PC-3 (cell line): Measurements from ENCODE around the gene TMEM59. TPM values are rescaled to one million over a fixed set of nuclear protein-coding genes. Genes with fewer than 3 reads are reported as not detected.
A peak's percentile ranks its signal among the peaks of the same experiment; 100 is the strongest.
"Not testable (repeated sequence)": the region's sequence is repeated elsewhere in the genome, so short reads cannot be mapped to it uniquely, and the experiment has no call there.

Source experiments
- ATAC-seq: fragments of 200-7000 bp; cut with Tn5 transposase; 2 replicates; pipeline ENCODE4 v1.9.1; 2020; ENCODE audit warnings: mild to moderate bottlenecking, moderate library complexity
- BruUV-seq: library from RNA; stranded (reverse); fragments of 400-500 nt; replicated peaks from 2 replicates; lab custom pipeline; 2021; lab: Mats Ljungman, UMichigan
- CTCF ChIA-PET: fragments of 300-600 bp; sonication (Branson Sonifier 250); formaldehyde crosslinking; loops from one replicate; lab custom pipeline; 2022; ENCODE audit warnings: antibody characterized with exemption; lab: Charles Lee
- POLR2A ChIA-PET: fragments of 300-600 bp; sonication (Branson Sonifier 250); formaldehyde crosslinking; loops from one replicate; lab custom pipeline; 2022; ENCODE audit warnings: antibody characterized with exemption; ENCODE audit not compliant: unreplicated experiment; lab: Charles Lee
- DNase-seq: peaks from one replicate; pipeline ENCODE4 v3.0.0-alpha.2; 2015
- H2AFZ ChIP-seq: fragments of 300-600 bp; sonication (generic); 2 replicates; pipeline ENCODE4 v1.6.0; 2016; ENCODE audit warnings: antibody characterized with exemption, low read length
- H3F3A ChIP-seq: fragments of 300-600 bp; sonication (generic); one replicate; pipeline ENCODE4 v1.6.0; 2017; ENCODE audit warnings: antibody characterized with exemption, low read length, control low read depth, mild to moderate bottlenecking; ENCODE audit not compliant: unreplicated experiment
- H3K27ac ChIP-seq: fragments of 300-600 bp; sonication (generic); 2 replicates; pipeline ENCODE4 v1.5.1; 2016; ENCODE audit warnings: mild to moderate bottlenecking, low read length
- H3K27me3 ChIP-seq: fragments of 300-600 bp; sonication (generic); 2 replicates; pipeline ENCODE4 v1.6.1; 2016; ENCODE audit warnings: low read length, mixed read lengths
- H3K36me3 ChIP-seq: fragments of 300-600 bp; sonication (generic); 2 replicates; pipeline ENCODE4 v1.6.1; 2016; ENCODE audit warnings: low read depth, mixed run types, low read length, mixed read lengths
- H3K4me1 ChIP-seq: fragments of 300-600 bp; sonication (generic); 2 replicates; pipeline ENCODE4 v1.5.1; 2016; ENCODE audit warnings: low read length; ENCODE audit not compliant: insufficient read depth
- H3K4me2 ChIP-seq: fragments of 300-600 bp; sonication (generic); 2 replicates; pipeline ENCODE4 v1.6.0; 2016; ENCODE audit warnings: low read length
- H3K4me3 ChIP-seq: fragments of 300-600 bp; sonication (generic); 2 replicates; pipeline ENCODE4 v1.5.1; 2016; ENCODE audit warnings: mild to moderate bottlenecking, low read length, mixed read lengths
- H3K79me2 ChIP-seq: fragments of 300-600 bp; sonication (generic); 2 replicates; pipeline ENCODE4 v1.6.1; 2017; ENCODE audit warnings: low read length, mixed read lengths
- H3K9ac ChIP-seq: fragments of 300-600 bp; sonication (generic); 2 replicates; pipeline ENCODE4 v1.6.0; 2016; ENCODE audit warnings: mild to moderate bottlenecking, low read length
- H3K9me2 ChIP-seq: fragments of 300-600 bp; sonication (generic); replicated peaks from 2 replicates; pipeline ENCODE4 v1.6.1; 2016; ENCODE audit warnings: mixed run types, low read length, mixed read lengths
- H3K9me3 ChIP-seq: fragments of 300-600 bp; sonication (generic); 2 replicates; pipeline ENCODE4 v1.6.1; 2016; ENCODE audit warnings: low read length, mixed read lengths
- H4K20me1 ChIP-seq: fragments of 300-600 bp; sonication (generic); 2 replicates; pipeline ENCODE4 v1.6.1; 2016; ENCODE audit warnings: low read length, mixed read lengths
- EZH2 ChIP-seq: fragments of 300-600 bp; sonication (generic); IDR thresholded peaks from one replicate; pipeline ENCODE4 v1.6.1; 2017; ENCODE audit warnings: antibody characterized with exemption, mild to moderate bottlenecking, low read length; ENCODE audit not compliant: unreplicated experiment
- EZH2phosphoT487 ChIP-seq: fragments of 300-600 bp; sonication (generic); IDR thresholded peaks from 2 replicates; pipeline ENCODE4 v1.6.1; 2018; ENCODE audit warnings: mild to moderate bottlenecking, antibody characterized with exemption, low read length, borderline replicate concordance
- intact Hi-C: fragments of 100-400 bp; cut with micrococcal nuclease; formaldehyde crosslinking; loops from 2 replicates; pipeline ENCODE4 v1.9.0; 2023
- total RNA-seq: library from RNA; depleted of rRNA; stranded (reverse); fragments of >200 nt; gene quantifications from 2 replicates; pipeline ENCODE4 v1.2.3, GENCODE V29; 2014
- TF ChIP-seq, protein P1 (sequence below): fragments of 300-600 bp; sonication (generic); conservative IDR thresholded peaks from 2 replicates; pipeline ENCODE4 v1.5.1; 2017; ENCODE audit warnings: antibody characterized with exemption, low read depth, mild to moderate bottlenecking, low read length

TMEM59 gene
- total RNA-seq, 1 experiment from 2014 or later, result 133 TPM

DNA sequence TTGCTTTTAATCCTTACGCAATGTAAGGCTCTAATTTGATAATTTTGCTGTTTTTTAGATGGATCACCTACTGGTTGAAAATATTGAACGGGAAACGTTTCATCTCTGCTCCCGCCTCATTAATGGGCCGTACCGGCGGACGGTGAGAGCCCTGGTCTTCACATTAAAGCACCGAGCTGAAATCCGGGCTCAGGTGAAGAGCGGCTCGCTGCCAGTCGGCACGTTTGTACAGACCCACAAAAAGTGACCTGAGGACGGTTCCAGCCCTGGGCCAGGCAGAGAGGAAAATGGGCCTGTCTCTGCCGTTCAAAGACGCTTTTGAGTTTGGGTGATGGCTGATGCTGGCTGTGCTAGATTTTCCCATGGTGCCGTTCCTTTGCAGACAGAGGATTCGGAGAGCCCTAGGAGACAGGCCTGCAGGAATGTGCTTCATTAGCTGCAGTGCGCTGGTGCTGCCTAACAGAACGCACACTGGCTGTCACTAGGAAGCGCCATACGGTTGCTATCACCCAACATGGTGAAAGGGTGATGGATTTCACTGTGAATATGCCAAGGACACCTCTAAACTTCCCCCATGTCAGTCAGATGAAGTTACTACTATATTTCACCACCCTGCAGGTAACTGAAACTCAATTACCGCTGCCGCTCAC lies 43.3 kb upstream of the TMEM59 start:
- DNase-seq (no peak), ATAC-seq (no peak)
- Histone ChIP-seq H3K9me2 (no peaks in the 10 kb centered on the region), H3K79me2 (no peaks in the 10 kb centered on the region), H3K36me3 (no peaks in the 10 kb centered on the region), H3F3A (no peaks in the 10 kb centered on the region), H4K20me1 (no peaks in the 10 kb centered on the region), H3K27me3 (no peaks in the 10 kb centered on the region), H3K27ac (no peak overlapping the region), H3K9ac (no peak overlapping the region), H3K4me3 (no peak overlapping the region), H3K4me2 (no peak overlapping the region), H3K9me3 (no peaks in the 10 kb centered on the region), H3K4me1 (peaks cover 12% of the 10 kb centered on the region), H2AFZ (no peak overlapping the region)
- intact Hi-C loops, result no loop called here
- CTCF ChIA-PET, result no interaction called here
- POLR2A ChIA-PET, result no interaction called here
- TF ChIP-seq, protein P1, sequence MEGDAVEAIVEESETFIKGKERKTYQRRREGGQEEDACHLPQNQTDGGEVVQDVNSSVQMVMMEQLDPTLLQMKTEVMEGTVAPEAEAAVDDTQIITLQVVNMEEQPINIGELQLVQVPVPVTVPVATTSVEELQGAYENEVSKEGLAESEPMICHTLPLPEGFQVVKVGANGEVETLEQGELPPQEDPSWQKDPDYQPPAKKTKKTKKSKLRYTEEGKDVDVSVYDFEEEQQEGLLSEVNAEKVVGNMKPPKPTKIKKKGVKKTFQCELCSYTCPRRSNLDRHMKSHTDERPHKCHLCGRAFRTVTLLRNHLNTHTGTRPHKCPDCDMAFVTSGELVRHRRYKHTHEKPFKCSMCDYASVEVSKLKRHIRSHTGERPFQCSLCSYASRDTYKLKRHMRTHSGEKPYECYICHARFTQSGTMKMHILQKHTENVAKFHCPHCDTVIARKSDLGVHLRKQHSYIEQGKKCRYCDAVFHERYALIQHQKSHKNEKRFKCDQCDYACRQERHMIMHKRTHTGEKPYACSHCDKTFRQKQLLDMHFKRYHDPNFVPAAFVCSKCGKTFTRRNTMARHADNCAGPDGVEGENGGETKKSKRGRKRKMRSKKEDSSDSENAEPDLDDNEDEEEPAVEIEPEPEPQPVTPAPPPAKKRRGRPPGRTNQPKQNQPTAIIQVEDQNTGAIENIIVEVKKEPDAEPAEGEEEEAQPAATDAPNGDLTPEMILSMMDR, result no peak
- TF ChIP-seq EZH2phosphoT487 (no peak), EZH2 (no peak)
- BruUV-seq, result no TSS peak

DNA sequence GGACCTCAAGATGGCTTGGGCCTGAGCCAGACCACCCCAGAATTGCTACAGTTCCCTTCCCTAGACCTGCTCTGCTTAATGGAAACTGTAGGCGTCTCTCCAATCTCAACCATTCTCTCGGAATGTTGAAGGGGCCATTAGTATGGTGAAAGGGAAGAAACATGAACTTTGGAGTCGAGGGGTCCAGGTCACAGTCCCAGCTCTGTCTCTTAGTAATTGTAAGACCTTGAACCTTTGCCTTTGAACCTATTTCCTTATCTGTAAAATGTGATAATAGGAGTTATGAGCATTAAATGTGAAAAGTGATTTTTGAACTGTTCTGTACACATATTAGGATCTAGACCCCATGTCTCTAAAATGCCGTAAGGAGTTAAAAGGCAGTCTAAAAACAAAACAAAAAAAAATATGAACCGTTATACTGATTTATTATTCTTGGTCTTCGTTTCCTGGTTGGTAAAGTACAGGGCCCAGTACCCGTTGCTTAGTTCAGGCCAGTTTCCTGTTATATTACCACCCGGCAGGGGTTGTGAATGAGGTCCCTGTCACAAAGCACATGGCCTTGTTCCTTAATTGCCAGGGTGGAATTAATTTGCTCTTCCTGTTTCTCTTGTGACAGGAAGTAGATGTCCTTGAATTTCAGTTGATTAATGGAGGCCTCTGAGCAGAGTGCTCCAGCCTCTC lies 42.7 kb upstream of the TMEM59 start:
- Histone ChIP-seq H3K9ac (no peak overlapping the region), H3K79me2 (no peaks in the 10 kb centered on the region), H4K20me1 (no peaks in the 10 kb centered on the region), H3K27me3 (no peaks in the 10 kb centered on the region), H3K4me2 (no peak overlapping the region), H2AFZ (no peak overlapping the region), H3K9me3 (no peaks in the 10 kb centered on the region), H3K9me2 (no peaks in the 10 kb centered on the region), H3K27ac (no peak overlapping the region), H3F3A (no peaks in the 10 kb centered on the region), H3K4me3 (no peak overlapping the region), H3K4me1 (peaks cover 12% of the 10 kb centered on the region), H3K36me3 (no peaks in the 10 kb centered on the region)
- CTCF ChIA-PET, result no interaction called here
- POLR2A ChIA-PET, result no interaction called here
- intact Hi-C loops, result no loop called here
- DNase-seq (no peak), ATAC-seq (no peak)
- no peak for TF ChIP-seq EZH2
- TF ChIP-seq, protein P1, result no peak
- no peak for TF ChIP-seq EZH2phosphoT487
- no TSS peak for BruUV-seq

DNA sequence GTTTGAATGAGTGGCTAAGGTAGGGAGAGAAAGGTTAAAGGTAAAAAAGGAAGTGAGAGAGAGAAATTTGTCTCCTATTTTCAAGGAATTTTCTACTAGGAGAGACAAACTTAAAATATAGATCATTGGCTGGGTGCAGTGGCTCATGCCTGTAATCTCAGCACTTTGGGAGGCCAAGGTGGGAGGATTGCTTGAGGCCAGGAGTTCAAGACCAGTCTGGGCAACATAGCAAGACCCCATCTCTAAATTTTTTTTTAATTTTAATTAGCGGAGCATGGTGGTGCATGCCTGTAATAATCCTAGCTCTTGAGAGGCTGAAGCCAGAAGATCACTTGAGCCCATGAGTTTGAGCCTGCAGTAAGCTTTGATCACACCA lies 41.7 kb upstream of the TMEM59 start:
- H3K27me3 ChIP-seq, DNase-seq, H3K9me3 ChIP-seq, intact Hi-C loops, H3F3A ChIP-seq, H2AFZ ChIP-seq, H3K79me2 ChIP-seq, H3K9me2 ChIP-seq, H4K20me1 ChIP-seq, BruUV-seq, H3K9ac ChIP-seq, ATAC-seq, CTCF ChIA-PET, H3K36me3 ChIP-seq, H3K4me3 ChIP-seq: not testable (repeated sequence)
- Histone ChIP-seq H3K4me2 (peak overlapping the region; percentile 23; the same call in 1 of the 2 replicates), H3K4me1 (peaks cover 12% of the 10 kb centered on the region), H3K27ac (peak overlapping the region; percentile 37; the same call in 1 of the 2 replicates)
- POLR2A ChIA-PET, result interaction anchor here (0.6 kb wide), 1 partner anchor 135 kb away, joined by 25 read pairs; no protein-coding TSS in a partner anchor
